Nephron progenitor cell (in vitro differentiated cells): Measurements from ENCODE around the gene ALDH3B2.

Experiments used
- DNase-seq: peaks from one replicate; pipeline ENCODE4 v3.0.0; 2021
- H3K27ac Mint-ChIP-seq: 2 replicates; pipeline ENCODE4 v1.8.0; 2021; ENCODE audit warnings: mild to moderate bottlenecking, moderate library complexity, mixed read lengths
- H3K27me3 Mint-ChIP-seq: 2 replicates; pipeline ENCODE4 v1.8.0; 2021; ENCODE audit warnings: mild to moderate bottlenecking, low read depth, mixed read lengths; ENCODE audit not compliant: poor library complexity
- H3K36me3 Mint-ChIP-seq: 2 replicates; pipeline ENCODE4 v1.8.0; 2021; ENCODE audit warnings: low read depth, mixed read lengths
- H3K4me1 Mint-ChIP-seq: 2 replicates; pipeline ENCODE4 v1.8.0; 2021; ENCODE audit warnings: mixed read lengths
- H3K4me3 Mint-ChIP-seq: 2 replicates; pipeline ENCODE4 v1.8.0; 2021; ENCODE audit warnings: mild to moderate bottlenecking, moderate library complexity, mixed read lengths
- H3K9me3 Mint-ChIP-seq: 2 replicates; pipeline ENCODE4 v1.8.0; 2021; ENCODE audit warnings: mild to moderate bottlenecking, moderate library complexity, mixed read lengths
- CTCF ChIP-seq: fragments of 200-600 bp; sonication (generic); IDR thresholded peaks from 2 replicates; pipeline ENCODE4 v1.5.0; 2021; ENCODE audit warnings: antibody characterized with exemption

Gene ALDH3B2

GRCh38 chr11:67644472-67645418 lies 29.7 kb downstream of the ALDH3B2 start:
- H3K27ac Mint-ChIP-seq, result no peak overlapping the region
- H3K27me3 Mint-ChIP-seq, result peaks cover 13% of the 10 kb centered on the region
- no peak overlapping the region for H3K4me3 Mint-ChIP-seq
- TF ChIP-seq CTCF, result no peak
- no peak for DNase-seq
- H3K9me3 Mint-ChIP-seq, result no peaks in the 10 kb centered on the region
- peaks cover 17% of the 10 kb centered on the region for H3K4me1 Mint-ChIP-seq
- H3K36me3 Mint-ChIP-seq, result no peaks in the 10 kb centered on the region

- Mint-ChIP-seq H3K9me3 (no peaks in the 10 kb centered on the region), H3K4me3 (no peak overlapping the region), H3K4me1 (peaks cover 17% of the 10 kb centered on the region), H3K36me3 (no peaks in the 10 kb centered on the region), H3K27me3 (peaks cover 13% of the 10 kb centered on the region), H3K27ac (no peak overlapping the region)
- no peak for DNase-seq
- TF ChIP-seq CTCF, result no peak
Measured at GRCh38 chr11:67644042-67644441, 30.4 kb downstream of the ALDH3B2 start.

- H3K27me3 Mint-ChIP-seq, result peaks cover 13% of the 10 kb centered on the region
- no peaks in the 10 kb centered on the region for H3K9me3 Mint-ChIP-seq
- DNase-seq, result no peak
- no peaks in the 10 kb centered on the region for H3K36me3 Mint-ChIP-seq
- peaks cover 15% of the 10 kb centered on the region for H3K4me1 Mint-ChIP-seq
- no peak overlapping the region for H3K27ac Mint-ChIP-seq
- H3K4me3 Mint-ChIP-seq, result no peak overlapping the region
- TF ChIP-seq CTCF, result no peak
Measured at GRCh38 chr11:67642173-67643120, 32.0 kb downstream of the ALDH3B2 start.

GRCh38 chr11:67641338-67642172 lies 32.9 kb downstream of the ALDH3B2 start:
- no peak for TF ChIP-seq CTCF
- no peaks in the 10 kb centered on the region for H3K36me3 Mint-ChIP-seq
- peaks cover 15% of the 10 kb centered on the region for H3K27me3 Mint-ChIP-seq
- no peak for DNase-seq
- no peaks in the 10 kb centered on the region for H3K9me3 Mint-ChIP-seq
- H3K4me3 Mint-ChIP-seq, result no peak overlapping the region
- peaks cover 18% of the 10 kb centered on the region for H3K4me1 Mint-ChIP-seq
- H3K27ac Mint-ChIP-seq, result no peak overlapping the region

GRCh38 chr11:67640758-67641337 lies 33.6 kb downstream of the ALDH3B2 start:
- DNase-seq, result no peak
- Mint-ChIP-seq H3K27ac (no peak overlapping the region), H3K4me3 (no peak overlapping the region), H3K4me1 (peaks cover 15% of the 10 kb centered on the region), H3K36me3 (no peaks in the 10 kb centered on the region), H3K27me3 (peaks cover 14% of the 10 kb centered on the region), H3K9me3 (no peaks in the 10 kb centered on the region)
- no peak for TF ChIP-seq CTCF
